GM18870 (cell line): ENCODE data around the gene LILRB3.
"Not testable (repeated sequence)": the region's sequence is repeated elsewhere in the genome, so short reads cannot be mapped to it uniquely, and the experiment has no call there.

Source experiments
- ATAC-seq: cut with Tn5 transposase; IDR thresholded peaks from one replicate; pipeline ENCODE4 v1.9.1; 2021; ENCODE audit warnings: moderate library complexity; ENCODE audit not compliant: unreplicated experiment

The LILRB3 gene

DNA sequence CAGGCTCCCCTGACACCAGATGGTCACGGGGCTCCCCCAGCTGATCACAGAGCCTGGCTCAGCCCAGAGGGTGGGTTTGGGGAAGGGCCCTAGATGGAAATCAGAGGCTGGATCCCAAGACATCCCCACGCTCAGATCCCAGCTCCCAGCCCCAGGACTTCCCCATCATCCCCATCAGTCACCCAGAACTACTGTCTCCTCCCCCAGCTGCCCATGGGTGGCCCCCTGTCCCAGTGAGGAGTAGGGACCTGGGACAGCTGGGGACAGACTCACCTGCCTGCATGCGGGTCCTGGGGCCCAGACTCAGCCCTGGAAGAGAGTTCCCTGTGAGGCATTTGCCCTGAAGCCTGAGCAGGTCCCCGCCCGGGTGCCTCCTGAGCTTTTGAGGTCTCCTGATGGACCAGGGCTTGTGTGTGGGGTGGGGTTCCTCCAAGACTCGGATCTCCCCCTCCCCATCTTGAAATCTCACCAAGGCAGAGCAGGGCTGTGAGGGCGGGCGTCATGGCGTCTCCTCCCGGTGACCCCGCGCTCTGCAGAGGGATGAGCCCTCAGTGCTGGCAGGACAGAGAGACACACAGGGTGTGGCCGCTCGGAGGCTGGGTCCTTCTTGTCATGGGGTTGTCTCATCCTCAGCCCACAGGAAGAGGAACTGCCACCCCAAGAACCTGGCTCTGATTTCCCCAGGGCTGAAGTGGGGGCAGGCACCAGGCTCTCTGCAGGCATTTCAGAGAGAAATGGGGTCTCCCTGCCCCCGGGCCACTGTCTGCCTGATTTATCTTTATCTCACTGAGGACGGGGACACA, at the start of gene LILRB3:
Gene LILRB3 (minus strand): TSS at position 534 of the 803 bp plus-strand sequence. CDS start 31 bp downstream, at position 503.
- ATAC-seq: not testable (repeated sequence)

DNA sequence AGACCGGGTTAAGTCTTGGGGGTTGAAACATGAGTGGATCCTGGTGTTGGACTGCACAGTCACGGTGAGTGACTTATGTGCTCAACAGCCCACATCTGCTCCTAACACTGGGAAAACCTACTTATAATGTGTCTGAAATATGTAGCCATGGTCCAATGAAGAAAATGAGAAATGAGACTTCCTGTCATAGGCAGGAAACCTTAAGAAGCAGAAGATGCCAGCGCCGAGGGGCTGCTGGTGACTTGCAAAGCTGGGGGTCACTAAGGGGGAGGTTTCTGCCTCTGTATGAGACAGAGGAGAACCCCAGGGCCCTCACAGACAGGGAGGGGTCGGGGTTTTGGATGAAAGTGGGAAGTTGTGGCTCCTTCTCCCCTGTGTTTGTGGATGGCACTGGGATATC, 49.4 kb upstream of the LILRB3 start:
- not testable (repeated sequence) for ATAC-seq

DNA sequence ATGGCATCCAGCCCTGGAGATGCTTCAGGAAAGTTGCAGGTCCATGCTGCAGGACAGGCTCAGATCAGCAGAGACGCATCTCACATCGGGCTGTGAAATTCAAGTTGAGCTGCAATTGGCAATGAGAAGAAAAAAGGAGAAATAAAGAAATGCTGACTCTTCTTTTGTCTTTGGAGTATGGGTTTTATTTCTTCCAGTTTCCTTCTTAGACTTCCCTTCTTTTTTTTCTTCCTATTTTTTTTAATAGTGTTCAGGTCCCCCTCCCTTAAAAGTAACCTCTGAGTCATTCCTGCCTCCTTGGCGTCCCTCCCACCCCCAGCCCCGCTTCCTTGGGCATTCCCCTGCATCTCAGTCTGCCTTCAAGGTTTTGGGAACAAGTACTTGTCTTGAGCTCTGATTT, 48.8 kb upstream of the LILRB3 start:
- not testable (repeated sequence) for ATAC-seq

DNA sequence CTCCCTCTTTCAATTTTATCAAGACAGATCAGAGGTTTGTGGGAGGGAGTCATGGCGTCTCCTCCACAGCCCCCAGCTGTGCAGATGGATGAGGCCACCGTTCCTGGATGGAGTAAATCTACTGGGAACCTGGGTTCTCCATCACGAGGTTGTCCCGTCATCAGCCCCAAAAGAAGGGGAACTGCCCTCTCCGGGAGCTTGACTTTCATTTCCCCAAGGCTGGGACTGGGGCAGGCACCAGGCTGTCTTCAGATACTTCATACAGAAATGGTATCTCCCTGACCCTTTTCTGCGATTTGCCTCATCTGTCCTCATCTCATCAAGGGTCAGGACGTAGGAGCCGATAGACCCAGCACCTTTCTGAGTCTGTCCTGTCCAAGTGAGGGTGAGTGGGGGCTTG, 48.3 kb upstream of the LILRB3 start:
- no peak for ATAC-seq

DNA sequence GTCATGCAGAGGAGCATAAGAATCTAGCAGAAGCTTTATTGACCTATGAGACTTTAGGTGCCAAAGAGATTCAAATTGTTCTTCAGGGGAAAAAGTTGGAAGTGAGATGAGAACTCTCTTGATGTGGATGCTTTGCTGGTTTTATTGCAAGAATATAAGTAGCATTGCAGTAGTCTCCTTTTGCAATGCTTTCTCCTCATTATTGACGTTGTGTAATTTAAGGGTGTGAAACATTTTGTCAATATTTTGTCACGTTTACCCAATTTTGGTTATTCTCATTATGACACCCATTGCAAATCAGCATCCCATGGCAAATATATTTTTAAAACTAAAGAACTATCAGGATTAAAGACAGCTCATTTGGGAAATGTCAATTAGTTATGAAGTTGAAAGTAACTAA, 46.1 kb upstream of the LILRB3 start:
- ATAC-seq: no peak

DNA sequence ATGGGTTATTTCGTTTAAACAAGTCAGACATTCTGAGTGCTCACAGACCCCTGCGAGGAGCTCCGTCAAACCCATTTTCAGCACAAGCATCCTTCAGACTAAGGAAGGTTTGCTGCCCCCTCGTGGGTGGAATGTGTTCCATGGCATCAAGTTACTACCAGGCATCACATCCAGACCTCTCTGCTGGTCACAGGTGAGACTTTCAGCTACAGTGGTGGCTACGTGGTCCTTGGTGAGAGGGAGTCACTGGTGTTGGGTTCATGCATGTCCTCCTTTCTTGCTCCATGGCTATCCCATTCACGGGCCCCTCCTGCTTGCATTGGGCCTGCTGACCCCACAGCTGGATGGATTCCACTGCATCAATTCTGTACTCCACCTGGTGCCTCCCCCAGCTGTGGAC, 43.3 kb upstream of the LILRB3 start:
- ATAC-seq: no peak

DNA sequence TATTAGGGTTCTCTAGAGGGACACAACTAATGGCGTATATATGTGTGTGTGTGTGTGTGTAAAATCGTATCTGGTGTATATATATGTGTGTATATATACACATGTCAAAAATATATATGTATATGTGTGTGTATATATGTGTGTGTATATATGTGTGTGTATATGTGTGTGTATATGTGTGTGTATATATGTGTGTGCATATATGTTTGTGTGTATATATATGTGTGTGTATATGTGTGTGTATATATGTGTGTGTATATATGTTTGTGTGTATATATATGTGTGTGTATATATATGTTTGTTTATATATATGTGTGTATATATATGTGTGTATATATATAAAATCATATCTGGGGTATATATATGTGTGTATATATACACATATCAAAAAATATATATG, 39.7 kb upstream of the LILRB3 start:
- no peak for ATAC-seq

DNA sequence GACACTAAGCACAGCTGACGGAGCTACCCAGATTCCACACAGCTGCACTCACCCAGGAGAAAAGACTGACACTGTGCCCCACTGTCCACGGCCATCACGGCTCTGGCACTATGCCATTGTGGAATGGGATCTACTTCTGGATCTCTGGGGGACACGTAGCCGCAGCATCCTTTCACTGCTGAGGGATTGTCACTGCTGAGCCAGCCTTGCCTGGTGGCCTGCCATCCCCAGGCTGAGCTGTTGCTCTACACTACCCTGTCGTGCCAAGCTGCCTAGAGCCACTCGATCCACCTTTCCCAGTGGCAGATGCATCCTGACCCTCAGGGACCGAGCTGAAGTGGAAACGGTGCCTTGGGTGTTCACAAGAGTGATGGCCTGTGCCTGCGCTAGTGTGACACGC, 39.3 kb upstream of the LILRB3 start:
- no peak for ATAC-seq

DNA sequence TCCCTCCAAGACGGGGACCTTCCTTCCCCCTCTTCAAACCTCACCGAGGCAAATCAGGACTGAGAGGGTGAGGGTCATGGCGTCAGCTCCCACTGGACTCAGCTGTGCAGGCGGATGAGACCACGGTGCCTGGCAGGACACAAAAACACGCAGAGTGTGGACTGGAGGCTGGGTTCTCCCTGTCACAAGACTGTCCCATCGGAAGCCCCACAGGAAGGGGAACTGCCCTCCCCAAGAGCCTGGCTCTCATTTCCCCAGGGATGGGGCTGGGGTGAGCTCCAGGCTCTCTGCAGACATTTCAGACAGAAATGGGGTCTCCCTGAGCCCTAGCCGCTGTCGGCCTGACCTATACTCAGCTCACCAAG, 34.3 kb upstream of the LILRB3 start, which contains the start of gene LILRB5:
Gene LILRB5 (minus strand): TSS at position 158 of the 365 bp plus-strand sequence. CDS start 80 bp downstream, at position 78.
- ATAC-seq: no peak

DNA sequence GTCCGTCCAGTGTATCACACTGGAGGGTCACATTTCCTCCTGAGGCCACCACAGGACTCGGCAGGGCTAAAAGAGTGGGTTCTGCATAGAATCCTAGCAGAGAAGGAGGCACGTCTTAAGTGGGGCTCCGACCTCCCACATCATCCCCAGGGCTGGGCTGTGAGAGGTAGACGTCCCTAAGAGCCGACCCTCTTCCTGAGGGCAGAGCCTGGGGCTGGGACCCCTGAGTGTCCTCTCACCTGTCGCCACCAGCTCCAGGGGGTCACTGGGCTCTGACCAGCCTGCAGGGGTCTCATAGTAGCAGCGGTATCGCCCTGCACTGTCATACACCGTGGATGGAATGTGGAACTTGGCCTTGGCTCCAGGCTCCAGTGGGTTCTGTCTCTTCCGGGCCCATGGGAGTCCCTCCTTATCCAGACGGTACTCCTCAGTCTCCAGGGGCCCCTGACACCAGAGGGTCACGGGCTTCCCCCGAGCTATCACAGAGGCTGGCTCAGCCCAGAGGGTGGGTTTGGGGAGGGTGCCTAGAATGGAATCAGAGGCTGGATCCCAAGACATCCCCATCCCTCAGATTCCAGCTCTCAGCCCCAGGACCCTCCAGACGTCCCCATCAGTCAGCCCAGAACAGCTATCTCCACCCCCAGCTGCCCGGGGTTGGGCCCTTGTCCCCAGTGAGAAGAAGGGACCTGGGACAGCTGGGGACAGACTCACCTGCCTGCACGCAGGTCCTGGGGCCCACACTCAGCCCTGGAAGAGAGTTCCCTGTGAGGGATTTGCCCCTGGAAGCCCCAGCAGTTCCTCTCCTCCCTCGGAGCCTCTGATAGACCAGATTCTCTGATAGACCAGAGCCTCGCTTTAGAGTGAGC, 33.7 kb upstream of the LILRB3 start:
- no peak for ATAC-seq

DNA sequence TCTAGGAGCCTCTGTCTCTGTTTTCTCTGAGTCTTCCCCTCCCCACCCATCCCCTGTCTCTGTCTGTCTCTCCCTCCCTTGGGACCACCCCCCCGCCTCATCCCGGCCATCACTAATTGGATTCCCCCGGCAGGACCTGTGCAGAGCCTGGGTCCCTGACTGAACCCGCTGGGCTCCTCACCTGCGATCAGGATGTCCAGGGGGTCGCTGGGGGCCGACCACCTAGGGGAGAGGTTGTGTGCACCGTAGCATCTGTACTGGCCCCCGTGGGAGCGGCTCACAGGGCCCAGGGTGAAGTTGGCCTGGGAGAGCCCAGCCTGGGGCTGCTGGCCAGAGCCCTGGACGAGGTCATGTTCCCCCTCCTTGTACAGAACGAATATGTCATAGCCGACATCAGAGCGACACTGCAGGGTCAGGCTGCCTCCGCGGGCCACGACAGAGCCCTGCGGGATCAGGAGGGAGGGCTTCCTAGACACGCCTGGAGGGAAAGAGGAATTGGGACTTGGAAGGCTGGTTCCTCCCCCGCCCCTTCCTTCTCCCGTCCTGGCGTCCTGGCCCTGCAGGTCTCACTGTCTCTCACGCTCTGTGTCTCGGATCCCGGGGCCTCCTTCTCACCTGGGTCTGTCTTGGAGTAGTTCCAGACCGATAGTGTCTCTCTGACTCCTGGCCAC, 32.4 kb upstream of the LILRB3 start:
- no peak for ATAC-seq

DNA sequence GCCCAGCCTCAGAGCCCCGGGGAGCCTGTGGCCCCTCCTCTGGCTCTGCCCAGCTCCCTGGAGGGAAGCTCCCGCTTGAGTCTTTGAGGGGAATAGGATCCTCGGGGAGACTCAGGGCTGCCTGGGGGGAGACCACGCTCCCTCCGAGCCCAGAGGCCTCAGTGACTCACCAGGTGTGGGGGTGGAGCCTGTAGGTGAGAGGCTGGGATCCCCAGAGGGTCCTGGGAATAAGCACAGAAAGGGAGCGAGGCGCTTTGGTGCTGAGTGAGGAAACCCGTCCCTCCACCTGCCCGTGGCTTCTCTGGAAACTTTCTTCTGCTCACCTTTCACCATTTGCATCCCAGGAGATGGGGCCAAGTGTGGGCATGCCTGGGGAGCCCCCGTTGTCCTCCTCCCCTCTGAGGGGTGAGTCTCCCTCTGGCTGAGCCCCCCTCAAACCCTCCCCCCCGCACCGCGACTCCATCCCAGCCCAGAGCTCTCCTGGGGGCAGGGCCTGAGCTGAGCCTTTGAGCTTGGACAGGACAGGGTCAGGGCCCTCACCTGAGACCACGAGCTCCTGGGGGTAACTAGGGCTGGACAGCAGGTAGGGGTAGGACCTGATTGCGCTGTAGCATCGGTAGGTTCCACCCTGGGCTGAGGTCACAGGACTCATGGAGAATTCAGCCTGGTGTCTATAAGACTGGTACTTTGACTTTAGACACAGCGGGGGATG, 31.5 kb upstream of the LILRB3 start:
- no peak for ATAC-seq

DNA sequence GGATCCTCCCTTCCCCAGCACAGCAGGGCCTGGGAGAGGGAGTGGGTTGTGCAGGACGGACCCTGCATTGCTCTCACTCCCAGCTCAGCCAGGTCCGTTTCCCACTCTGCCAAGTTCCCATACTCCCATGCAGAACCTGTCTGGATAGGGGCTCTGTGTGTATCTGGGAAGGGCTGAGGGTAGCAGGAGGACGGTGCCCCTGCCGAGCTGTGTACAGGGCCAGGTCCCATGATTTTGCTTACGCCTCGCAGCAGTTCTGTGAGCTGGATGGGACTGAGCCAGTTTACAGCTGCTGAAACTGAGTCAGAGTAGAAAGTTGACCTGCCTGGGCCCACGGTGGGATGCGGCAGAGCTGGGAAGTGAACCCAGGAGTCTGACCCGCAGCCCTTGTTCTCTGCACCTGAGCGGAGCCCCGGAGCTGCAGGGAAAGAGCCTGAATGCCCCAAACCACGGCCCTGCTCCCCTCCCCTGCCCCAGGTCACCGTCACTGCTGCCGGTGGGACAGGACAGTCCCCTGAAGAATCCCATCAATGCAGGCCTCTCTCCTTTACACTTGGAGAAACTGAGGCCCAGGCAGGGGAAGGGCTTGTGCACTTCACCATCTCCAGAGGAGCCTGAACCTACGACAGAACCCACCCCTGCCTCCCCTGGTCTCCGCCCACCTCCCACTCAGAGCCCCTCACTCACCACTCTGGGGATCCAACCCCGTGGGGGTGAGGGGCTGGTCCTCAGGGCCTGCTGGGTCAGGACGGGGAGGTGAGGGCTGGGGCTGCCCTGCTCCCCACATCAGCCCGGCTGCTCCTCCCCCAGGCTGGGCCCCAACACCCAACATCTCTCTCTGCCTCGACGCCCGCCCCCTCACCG, 30.8 kb upstream of the LILRB3 start:
- no peak for ATAC-seq

DNA sequence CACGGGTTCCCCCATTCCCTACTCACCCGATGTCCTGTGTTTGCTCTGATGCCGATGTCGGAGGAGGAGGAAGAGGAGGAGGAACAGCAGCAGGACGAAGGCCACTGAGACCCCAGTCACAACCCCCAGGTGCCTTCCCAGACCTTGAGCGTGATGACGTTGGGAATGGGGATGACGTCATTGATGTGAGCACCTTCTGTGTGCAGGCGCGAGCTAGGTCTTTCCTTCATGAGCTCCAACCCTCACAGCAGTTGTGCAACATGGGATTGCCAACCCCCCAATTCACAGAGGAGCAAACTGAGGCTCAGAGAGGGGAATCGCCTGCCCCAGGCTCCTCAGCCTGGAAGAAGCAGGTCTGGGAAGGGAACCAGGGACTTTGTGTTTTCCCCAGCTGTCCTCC, 30.0 kb upstream of the LILRB3 start:
- no peak for ATAC-seq

DNA sequence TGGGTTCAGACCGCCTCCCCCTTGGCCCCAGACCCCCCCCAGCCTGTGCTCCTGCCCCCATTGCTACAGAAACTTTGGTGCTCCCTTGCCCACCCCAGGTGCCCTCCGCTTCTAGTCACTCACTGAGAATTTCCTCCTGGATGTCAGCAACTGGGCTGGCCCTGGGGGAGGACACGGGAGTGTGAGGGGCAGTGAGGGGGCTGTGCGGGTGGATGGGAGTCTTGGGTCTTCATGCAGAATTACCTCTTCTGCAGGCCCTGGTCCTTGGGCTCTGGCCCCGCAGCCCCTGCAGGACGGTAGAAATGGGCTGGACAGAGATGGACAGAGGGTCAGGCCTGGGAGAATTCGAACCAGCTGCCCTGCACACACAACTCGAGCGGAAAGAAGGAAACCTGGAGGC, 29.4 kb upstream of the LILRB3 start:
- no peak for ATAC-seq

DNA sequence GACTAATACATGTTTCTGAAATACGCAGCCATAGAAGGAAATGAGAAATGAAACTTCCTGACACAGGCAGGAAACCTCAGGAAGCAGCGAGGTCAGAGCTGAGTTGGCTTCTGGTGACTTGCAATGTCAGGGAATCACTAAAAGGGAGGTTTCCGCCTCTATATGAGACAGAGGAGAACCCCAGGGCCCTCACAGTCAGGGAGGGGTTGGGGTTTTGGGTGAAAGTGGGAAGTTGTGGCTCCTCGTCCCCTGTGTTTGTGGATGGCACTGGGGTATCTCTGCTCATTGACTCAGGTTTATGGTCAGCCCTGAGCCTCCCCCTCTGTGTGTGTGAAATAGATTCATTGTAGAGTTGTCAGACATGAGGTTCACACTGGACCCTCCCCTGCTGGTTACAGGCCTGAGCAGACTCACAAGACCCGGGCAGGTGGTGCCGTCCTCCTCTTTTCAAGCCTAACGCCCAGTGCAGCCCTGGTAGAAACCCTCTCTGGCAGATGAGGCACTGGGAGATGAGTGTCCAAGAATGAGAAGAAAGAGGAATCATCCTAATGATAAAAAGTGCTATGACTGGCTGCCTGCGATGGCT, 25.3 kb upstream of the LILRB3 start:
- ATAC-seq: no peak

DNA sequence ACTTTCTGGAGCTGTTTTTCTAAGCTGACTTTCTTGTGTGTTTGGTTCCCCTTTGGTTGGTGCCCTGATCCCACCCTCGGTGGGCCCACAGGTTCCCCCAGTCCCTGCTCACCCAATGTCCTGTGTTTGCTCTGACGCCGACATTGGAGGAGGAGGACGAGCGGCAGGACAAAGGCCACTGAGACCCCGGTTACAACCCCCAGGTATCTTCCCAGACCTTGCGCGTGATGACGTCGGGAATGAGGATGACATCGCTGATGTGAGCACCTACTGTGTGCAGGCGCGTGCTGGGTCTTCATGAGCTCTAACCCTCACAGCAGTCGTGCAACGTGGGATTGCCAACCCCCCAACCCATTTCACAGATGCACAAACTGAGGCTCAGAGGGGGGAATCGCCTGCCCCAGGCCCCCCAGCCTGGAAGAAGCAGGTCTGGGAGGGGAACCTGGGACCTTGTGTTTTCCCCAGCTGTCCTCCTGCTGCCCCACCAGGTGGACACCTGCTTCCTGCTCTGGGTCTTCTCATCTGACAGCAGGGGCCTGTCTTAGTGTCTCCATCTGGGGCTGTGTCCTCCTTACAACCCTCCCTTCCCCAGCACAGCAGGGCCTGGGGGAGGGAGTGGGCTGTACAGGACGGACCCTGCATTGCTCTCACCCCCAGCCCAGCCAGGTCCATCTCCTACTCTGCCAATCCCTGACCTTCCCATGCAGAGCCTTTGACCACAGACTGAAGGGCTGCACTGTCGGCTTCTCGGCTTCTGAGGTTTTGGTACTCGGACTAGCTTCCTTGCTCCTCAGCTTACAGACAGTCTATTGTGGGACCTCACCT, 24.5 kb upstream of the LILRB3 start:
- no peak for ATAC-seq

DNA sequence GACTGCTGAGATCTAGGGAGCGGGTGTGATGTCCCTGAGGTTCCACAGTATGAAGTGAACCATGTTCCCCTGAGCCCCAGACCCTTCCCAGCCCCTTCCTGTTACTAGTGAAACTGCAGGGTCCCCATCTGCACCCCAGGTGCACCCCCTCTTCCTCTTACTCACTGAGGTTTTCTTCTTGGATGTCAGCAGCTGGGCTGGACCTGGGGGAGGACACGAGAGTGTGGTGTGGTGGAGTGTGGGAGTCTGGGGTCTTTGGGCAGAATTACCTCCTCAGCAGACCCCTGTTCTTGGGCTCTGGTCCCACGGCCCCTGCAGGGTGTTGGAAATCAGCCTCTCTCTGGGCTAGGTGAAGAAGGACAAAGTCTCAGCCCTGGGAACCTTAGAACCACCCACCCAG, 23.1 kb upstream of the LILRB3 start:
- ATAC-seq: no peak

DNA sequence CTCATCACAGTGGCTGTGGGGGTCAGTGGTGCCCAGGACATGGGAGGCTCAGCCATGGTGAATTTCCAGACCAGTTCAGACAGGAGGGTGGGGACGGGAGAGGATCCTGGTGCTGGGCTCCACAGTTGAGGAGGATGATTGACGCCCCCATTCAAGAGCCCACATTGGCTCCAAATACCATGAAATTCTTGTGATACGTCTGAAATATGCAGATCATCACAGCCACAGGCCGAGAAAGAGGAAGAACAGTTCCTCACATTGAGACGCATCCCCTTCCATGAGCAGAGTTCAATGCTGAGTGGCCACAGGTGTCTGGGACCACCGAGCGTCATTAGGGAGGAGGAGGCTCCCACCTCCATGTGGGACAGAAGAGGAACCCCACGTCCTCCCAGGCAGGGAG, 21.0 kb upstream of the LILRB3 start:
- not testable (repeated sequence) for ATAC-seq
